ENCODE measurements around the gene ITGA5. TPM values are rescaled to one million over a fixed set of nuclear protein-coding genes. Genes with fewer than 3 reads are reported as not detected.

ITGA5 gene
- total and polyA plus RNA-seq, 2 experiments from 2014 or later: 7.3 to 23.7 TPM

DNA sequence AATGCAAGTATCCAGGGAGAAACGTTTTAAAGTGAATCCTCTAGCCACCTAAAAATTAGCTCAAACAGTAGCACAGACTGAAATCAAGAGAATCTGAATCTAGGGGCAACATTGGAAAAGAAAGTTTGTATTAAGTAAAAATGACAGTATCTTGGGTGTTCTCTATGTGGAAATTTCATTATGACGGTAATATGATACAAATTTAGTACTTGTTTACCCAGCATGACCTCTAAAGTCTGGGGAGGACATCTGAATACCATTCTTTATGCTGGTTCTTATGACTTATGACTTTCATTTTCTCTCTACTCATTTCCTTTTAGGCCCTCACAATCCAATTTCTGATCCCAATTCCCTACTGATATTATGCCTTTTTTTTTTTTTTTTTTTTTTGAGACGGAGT, 40.3 kb upstream of the ITGA5 start (continued):
- TF ChIP-seq EZH2 (IDR thresholded peaks at IDR 0.05; ENCODE audit: low read depth, unreplicated experiment): no peak
- no peak for TF ChIP-seq POLR2AphosphoS5 (IDR thresholded peaks at IDR 0.05; ENCODE audit: low read depth)
- TF ChIP-seq, protein P1, sequence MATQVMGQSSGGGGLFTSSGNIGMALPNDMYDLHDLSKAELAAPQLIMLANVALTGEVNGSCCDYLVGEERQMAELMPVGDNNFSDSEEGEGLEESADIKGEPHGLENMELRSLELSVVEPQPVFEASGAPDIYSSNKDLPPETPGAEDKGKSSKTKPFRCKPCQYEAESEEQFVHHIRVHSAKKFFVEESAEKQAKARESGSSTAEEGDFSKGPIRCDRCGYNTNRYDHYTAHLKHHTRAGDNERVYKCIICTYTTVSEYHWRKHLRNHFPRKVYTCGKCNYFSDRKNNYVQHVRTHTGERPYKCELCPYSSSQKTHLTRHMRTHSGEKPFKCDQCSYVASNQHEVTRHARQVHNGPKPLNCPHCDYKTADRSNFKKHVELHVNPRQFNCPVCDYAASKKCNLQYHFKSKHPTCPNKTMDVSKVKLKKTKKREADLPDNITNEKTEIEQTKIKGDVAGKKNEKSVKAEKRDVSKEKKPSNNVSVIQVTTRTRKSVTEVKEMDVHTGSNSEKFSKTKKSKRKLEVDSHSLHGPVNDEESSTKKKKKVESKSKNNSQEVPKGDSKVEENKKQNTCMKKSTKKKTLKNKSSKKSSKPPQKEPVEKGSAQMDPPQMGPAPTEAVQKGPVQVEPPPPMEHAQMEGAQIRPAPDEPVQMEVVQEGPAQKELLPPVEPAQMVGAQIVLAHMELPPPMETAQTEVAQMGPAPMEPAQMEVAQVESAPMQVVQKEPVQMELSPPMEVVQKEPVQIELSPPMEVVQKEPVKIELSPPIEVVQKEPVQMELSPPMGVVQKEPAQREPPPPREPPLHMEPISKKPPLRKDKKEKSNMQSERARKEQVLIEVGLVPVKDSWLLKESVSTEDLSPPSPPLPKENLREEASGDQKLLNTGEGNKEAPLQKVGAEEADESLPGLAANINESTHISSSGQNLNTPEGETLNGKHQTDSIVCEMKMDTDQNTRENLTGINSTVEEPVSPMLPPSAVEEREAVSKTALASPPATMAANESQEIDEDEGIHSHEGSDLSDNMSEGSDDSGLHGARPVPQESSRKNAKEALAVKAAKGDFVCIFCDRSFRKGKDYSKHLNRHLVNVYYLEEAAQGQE (IDR thresholded peaks at IDR 0.05; ENCODE audit: unreplicated experiment): no peak
- no peak for TF ChIP-seq CREB1 (CRISPR knock-in tag; IDR thresholded peaks at IDR 0.05; ENCODE audit: low read depth)
- TF ChIP-seq, protein P2, sequence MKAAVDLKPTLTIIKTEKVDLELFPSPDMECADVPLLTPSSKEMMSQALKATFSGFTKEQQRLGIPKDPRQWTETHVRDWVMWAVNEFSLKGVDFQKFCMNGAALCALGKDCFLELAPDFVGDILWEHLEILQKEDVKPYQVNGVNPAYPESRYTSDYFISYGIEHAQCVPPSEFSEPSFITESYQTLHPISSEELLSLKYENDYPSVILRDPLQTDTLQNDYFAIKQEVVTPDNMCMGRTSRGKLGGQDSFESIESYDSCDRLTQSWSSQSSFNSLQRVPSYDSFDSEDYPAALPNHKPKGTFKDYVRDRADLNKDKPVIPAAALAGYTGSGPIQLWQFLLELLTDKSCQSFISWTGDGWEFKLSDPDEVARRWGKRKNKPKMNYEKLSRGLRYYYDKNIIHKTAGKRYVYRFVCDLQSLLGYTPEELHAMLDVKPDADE (IDR thresholded peaks at IDR 0.05): no peak
- no peak for TF ChIP-seq ZNF331 (CRISPR knock-in tag; IDR thresholded peaks at IDR 0.05; ENCODE audit: low read depth)
- TF ChIP-seq JUNB (IDR thresholded peaks at IDR 0.05; ENCODE audit: unreplicated experiment): no peak

DNA sequence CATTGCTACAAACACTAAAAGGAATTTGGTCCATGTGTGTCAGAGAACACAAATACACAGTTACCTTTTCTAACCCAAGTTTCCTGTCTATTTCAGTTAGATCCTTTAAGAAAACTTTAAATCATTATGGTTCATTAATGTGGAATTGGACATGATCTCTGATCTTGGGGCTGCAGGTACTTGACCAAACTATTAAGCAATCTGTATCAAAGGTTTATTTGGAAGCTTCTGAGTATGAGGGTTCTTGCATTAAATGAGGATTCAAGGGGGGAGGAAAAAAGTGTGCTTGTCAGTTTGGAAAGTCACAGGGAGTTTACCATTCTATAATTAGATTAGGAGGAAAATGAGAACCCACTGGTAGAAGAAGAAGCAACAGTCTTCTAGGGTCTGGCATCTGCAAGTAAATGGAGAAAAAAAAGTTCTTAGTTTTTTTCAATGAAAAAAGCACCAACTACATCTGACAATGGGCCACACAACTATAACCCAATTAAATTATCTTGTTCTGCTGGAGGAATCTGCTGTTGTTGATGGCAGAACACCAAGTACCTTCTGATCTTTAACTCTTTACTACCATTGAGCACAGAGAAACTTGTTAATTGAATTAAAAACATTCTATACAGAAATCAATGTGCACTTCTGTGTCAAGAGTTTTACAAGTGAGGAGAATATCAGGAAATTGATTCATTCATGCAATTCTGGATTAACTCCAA, 36.8 kb upstream of the ITGA5 start:
- DNase-seq (ENCODE audit: low spot score) (no peak), ATAC-seq (no peak)
- H3K36me3 Mint-ChIP-seq (ENCODE audit: low read depth): no peaks in the 10 kb centered on the region
- H2AFZ ChIP-seq: no peak overlapping the region
- H3F3A ChIP-seq (replicated peaks; ENCODE audit: low read depth): no peaks in the 10 kb centered on the region
- H3K27me3 ChIP-seq (ENCODE audit: insufficient read depth): peaks cover 97% of the 10 kb centered on the region
- no peaks in the 10 kb centered on the region for H3K9me2 ChIP-seq (ENCODE audit: insufficient read depth)
- no peaks in the 10 kb centered on the region for H3K79me2 ChIP-seq (replicated peaks; ENCODE audit: insufficient read depth)
- peaks cover 21% of the 10 kb centered on the region for H3K4me1 Mint-ChIP-seq
- H3K4me1 ChIP-seq (ENCODE audit: insufficient read depth): no peaks in the 10 kb centered on the region; the same call in 1 of the 2 replicates
- no peak overlapping the region for H3K27ac Mint-ChIP-seq
- H3K4me3 Mint-ChIP-seq: no peak overlapping the region
- no peak overlapping the region for H3K4me2 ChIP-seq
- no peaks in the 10 kb centered on the region for H3K9me3 Mint-ChIP-seq
- H3K36me3 ChIP-seq (ENCODE audit: insufficient read depth): no peaks in the 10 kb centered on the region
- peaks cover 11% of the 10 kb centered on the region; the same call in 1 of the 2 replicates for H4K20me1 ChIP-seq (replicated peaks; ENCODE audit: insufficient read depth)
- H3K27me3 Mint-ChIP-seq (ENCODE audit: insufficient read depth, low read depth, poor library complexity): peaks cover 77% of the 10 kb centered on the region
- no peak overlapping the region for H3K4me3 ChIP-seq
- H3K27ac ChIP-seq (ENCODE audit: low read depth): no peak overlapping the region
- TF ChIP-seq, protein P3, sequence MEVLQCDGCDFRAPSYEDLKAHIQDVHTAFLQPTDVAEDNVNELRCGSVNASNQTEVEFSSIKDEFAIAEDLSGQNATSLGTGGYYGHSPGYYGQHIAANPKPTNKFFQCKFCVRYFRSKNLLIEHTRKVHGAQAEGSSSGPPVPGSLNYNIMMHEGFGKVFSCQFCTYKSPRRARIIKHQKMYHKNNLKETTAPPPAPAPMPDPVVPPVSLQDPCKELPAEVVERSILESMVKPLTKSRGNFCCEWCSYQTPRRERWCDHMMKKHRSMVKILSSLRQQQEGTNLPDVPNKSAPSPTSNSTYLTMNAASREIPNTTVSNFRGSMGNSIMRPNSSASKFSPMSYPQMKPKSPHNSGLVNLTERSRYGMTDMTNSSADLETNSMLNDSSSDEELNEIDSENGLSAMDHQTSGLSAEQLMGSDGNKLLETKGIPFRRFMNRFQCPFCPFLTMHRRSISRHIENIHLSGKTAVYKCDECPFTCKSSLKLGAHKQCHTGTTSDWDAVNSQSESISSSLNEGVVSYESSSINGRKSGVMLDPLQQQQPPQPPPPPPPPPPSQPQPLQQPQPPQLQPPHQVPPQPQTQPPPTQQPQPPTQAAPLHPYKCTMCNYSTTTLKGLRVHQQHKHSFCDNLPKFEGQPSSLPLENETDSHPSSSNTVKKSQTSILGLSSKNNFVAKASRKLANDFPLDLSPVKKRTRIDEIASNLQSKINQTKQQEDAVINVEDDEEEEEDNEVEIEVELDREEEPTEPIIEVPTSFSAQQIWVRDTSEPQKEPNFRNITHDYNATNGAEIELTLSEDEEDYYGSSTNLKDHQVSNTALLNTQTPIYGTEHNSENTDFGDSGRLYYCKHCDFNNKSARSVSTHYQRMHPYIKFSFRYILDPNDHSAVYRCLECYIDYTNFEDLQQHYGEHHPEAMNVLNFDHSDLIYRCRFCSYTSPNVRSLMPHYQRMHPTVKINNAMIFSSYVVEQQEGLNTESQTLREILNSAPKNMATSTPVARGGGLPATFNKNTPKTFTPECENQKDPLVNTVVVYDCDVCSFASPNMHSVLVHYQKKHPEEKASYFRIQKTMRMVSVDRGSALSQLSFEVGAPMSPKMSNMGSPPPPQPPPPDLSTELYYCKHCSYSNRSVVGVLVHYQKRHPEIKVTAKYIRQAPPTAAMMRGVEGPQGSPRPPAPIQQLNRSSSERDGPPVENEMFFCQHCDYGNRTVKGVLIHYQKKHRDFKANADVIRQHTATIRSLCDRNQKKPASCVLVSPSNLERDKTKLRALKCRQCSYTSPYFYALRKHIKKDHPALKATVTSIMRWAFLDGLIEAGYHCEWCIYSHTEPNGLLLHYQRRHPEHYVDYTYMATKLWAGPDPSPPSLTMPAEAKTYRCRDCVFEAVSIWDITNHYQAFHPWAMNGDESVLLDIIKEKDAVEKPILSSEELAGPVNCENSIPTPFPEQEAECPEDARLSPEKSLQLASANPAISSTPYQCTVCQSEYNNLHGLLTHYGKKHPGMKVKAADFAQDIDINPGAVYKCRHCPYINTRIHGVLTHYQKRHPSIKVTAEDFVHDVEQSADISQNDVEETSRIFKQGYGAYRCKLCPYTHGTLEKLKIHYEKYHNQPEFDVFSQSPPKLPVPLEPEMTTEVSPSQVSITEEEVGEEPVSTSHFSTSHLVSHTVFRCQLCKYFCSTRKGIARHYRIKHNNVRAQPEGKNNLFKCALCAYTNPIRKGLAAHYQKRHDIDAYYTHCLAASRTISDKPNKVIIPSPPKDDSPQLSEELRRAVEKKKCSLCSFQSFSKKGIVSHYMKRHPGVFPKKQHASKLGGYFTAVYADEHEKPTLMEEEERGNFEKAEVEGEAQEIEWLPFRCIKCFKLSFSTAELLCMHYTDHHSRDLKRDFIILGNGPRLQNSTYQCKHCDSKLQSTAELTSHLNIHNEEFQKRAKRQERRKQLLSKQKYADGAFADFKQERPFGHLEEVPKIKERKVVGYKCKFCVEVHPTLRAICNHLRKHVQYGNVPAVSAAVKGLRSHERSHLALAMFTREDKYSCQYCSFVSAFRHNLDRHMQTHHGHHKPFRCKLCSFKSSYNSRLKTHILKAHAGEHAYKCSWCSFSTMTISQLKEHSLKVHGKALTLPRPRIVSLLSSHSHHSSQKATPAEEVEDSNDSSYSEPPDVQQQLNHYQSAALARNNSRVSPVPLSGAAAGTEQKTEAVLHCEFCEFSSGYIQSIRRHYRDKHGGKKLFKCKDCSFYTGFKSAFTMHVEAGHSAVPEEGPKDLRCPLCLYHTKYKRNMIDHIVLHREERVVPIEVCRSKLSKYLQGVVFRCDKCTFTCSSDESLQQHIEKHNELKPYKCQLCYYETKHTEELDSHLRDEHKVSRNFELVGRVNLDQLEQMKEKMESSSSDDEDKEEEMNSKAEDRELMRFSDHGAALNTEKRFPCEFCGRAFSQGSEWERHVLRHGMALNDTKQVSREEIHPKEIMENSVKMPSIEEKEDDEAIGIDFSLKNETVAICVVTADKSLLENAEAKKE (CRISPR knock-in tag; IDR thresholded peaks at IDR 0.05): no peak
- TF ChIP-seq ZNF331 (CRISPR knock-in tag; IDR thresholded peaks at IDR 0.05; ENCODE audit: low read depth) (no peak), STAT1 (IDR thresholded peaks at IDR 0.05; ENCODE audit: unreplicated experiment) (no peak), EZH2phosphoT487 (IDR thresholded peaks at IDR 0.05; ENCODE audit: unreplicated experiment) (no peak), NANOG (IDR thresholded peaks at IDR 0.05; ENCODE audit: borderline replicate concordance) (no peak)
- TF ChIP-seq, protein P2 (IDR thresholded peaks at IDR 0.05): no peak
